ENCODE data around the gene PDZK1. TPM values are rescaled to one million over a fixed set of nuclear protein-coding genes. Genes with fewer than 3 reads are reported as not detected.
"Not testable (repeated sequence)": the region's sequence is repeated elsewhere in the genome, so short reads cannot be mapped to it uniquely, and the experiment has no call there.

Gene PDZK1
- total RNA-seq, 1 donor from 2014 or later, result 0.27 TPM

- intact Hi-C loops (cut with micrococcal nuclease), result not testable (repeated sequence)
Measured at GRCh38 chr1:145656245-145656943, 50.8 kb downstream of the PDZK1 start.

GRCh38 chr1:145643990-145644389 is 63.2 kb downstream of the PDZK1 start:
- intact Hi-C loops (cut with micrococcal nuclease), result not testable (repeated sequence)

- intact Hi-C loops (cut with micrococcal nuclease), result not testable (repeated sequence)
Measured at GRCh38 chr1:145641886-145642285, 65.3 kb downstream of the PDZK1 start.

- intact Hi-C loops (cut with micrococcal nuclease), result not testable (repeated sequence)
Measured at GRCh38 chr1:145636237-145636636, 70.9 kb downstream of the PDZK1 start.

GRCh38 chr1:145622177-145622576 is 85.0 kb downstream of the PDZK1 start:
- intact Hi-C loops (cut with micrococcal nuclease), result not testable (repeated sequence)

Other genes with a start within 250 kb of the PDZK1 start
- gene GPR89A, start 99.4 kb downstream of the PDZK1 start, total RNA-seq, result 33.6 and 36.4 TPM in 2 replicates
- 0.25 TPM in 1 of 2 replicates, not detected in the other for gene CD160, start 12.1 kb upstream of the PDZK1 start, total RNA-seq
- gene RNF115, start 116.7 kb upstream of the PDZK1 start, total RNA-seq, result 14.8 and 16.4 TPM in 2 replicates
- 33.0 and 35.2 TPM in 2 replicates for gene POLR3C, start 116.8 kb upstream of the PDZK1 start, total RNA-seq
- gene NUDT17, start 138.3 kb upstream of the PDZK1 start, total RNA-seq, result 2.8 and 4.0 TPM in 2 replicates
- 20.5 and 21.3 TPM in 2 replicates for gene PIAS3, start 151.7 kb upstream of the PDZK1 start, total RNA-seq
- 0.48 and 0.66 TPM in 2 replicates for gene ANKRD35, start 178.5 kb upstream of the PDZK1 start, total RNA-seq
- gene ITGA10, start 202.7 kb upstream of the PDZK1 start, total RNA-seq, result 1.1 and 1.5 TPM in 2 replicates
- gene PEX11B, start 211.3 kb upstream of the PDZK1 start, total RNA-seq, result 29.8 and 31.3 TPM in 2 replicates
- 199 and 205 TPM in 2 replicates for gene RBM8A, start 220.1 kb upstream of the PDZK1 start, total RNA-seq